HepG2 (cell line): Measurements from ENCODE around the gene CRIM1. TPM values are rescaled to one million over a fixed set of nuclear protein-coding genes. Genes with fewer than 3 reads are reported as not detected.

Source experiments
- ARHGAP35 ChIP-seq: sonication (generic); formaldehyde crosslinking; IDR thresholded peaks from 2 replicates; pipeline ENCODE4 v1.9.0; 2022; ENCODE audit warnings: mild to moderate bottlenecking, inconsistent platforms, moderate library complexity, missing genetic modification reagents, borderline replicate concordance
- FOSL2 ChIP-seq: sonication (generic); formaldehyde crosslinking; IDR thresholded peaks from 2 replicates; pipeline ENCODE4 v1.4.0; 2020; ENCODE audit warnings: missing genetic modification reagents
- NBN ChIP-seq: fragments of 450-650 bp; conservative IDR thresholded peaks from 2 replicates; pipeline ENCODE4 v1.6.1; 2017
- PRDM15 ChIP-seq: sonication (generic); formaldehyde crosslinking; IDR thresholded peaks from 2 replicates; pipeline ENCODE4 v1.4.0; 2020; ENCODE audit warnings: missing genetic modification reagents
- SKI ChIP-seq: fragments of 450-650 bp; IDR thresholded peaks from one replicate; pipeline ENCODE4 v1.6.1; 2018; ENCODE audit warnings: mild to moderate bottlenecking; ENCODE audit not compliant: partially characterized antibody
- SPEN ChIP-seq: sonication (generic); formaldehyde crosslinking; IDR thresholded peaks from 2 replicates; pipeline ENCODE4 v1.5.1; 2020; ENCODE audit warnings: low read depth, mild to moderate bottlenecking, missing genetic modification reagents
- SRF ChIP-seq: IDR thresholded peaks from 2 replicates; pipeline ENCODE4 v1.6.1; 2011; ENCODE audit warnings: mild to moderate bottlenecking, low read depth, low read length, moderate library complexity
- TIGD3 ChIP-seq: sonication (generic); formaldehyde crosslinking; IDR thresholded peaks from 2 replicates; pipeline ENCODE4 v1.5.1; 2020; ENCODE audit warnings: mild to moderate bottlenecking, missing genetic modification reagents, borderline replicate concordance
- ZBED4 ChIP-seq: sonication (generic); formaldehyde crosslinking; IDR thresholded peaks from 2 replicates; pipeline ENCODE4 v1.4.0; 2020; ENCODE audit warnings: missing genetic modification reagents, borderline replicate concordance
- ZBTB25 ChIP-seq: IDR thresholded peaks from 2 replicates; pipeline ENCODE4 v1.6.1; 2018; ENCODE audit warnings: missing genetic modification reagents
- ZFY ChIP-seq: sonication (generic); formaldehyde crosslinking; IDR thresholded peaks from 2 replicates; pipeline ENCODE4 v1.4.0; 2020; ENCODE audit warnings: missing genetic modification reagents
- ZFYVE20 ChIP-seq: sonication (generic); formaldehyde crosslinking; IDR thresholded peaks from 2 replicates; pipeline ENCODE4 v1.8.0; 2023; ENCODE audit warnings: low read depth, mild to moderate bottlenecking, moderate library complexity, missing genetic modification reagents, borderline replicate concordance
- ZNF10 ChIP-seq: sonication (generic); formaldehyde crosslinking; IDR thresholded peaks from 2 replicates; pipeline ENCODE4 v1.4.0; 2020; ENCODE audit warnings: mild to moderate bottlenecking, low read depth, missing genetic modification reagents, borderline replicate concordance
- ZNF33A ChIP-seq: sonication (generic); formaldehyde crosslinking; IDR thresholded peaks from 2 replicates; pipeline ENCODE4 v1.5.1; 2020; ENCODE audit warnings: missing genetic modification reagents, mild to moderate bottlenecking, moderate library complexity, borderline replicate concordance
- ZNF383 ChIP-seq: sonication (generic); formaldehyde crosslinking; IDR thresholded peaks from 2 replicates; pipeline ENCODE4 v1.4.0; 2020; ENCODE audit warnings: missing genetic modification reagents, mild to moderate bottlenecking, borderline replicate concordance
- ZNF546 ChIP-seq: sonication (generic); formaldehyde crosslinking; conservative IDR thresholded peaks from 2 replicates; pipeline ENCODE4 v1.8.1; 2023; ENCODE audit warnings: mild to moderate bottlenecking, missing genetic modification reagents
- ZNF720 ChIP-seq: sonication (generic); formaldehyde crosslinking; IDR thresholded peaks from 2 replicates; pipeline ENCODE4 v1.4.0; 2020; ENCODE audit warnings: missing genetic modification reagents
- ZNF761 ChIP-seq: sonication (generic); formaldehyde crosslinking; conservative IDR thresholded peaks from 2 replicates; pipeline ENCODE4 v1.4.0; 2020; ENCODE audit warnings: mild to moderate bottlenecking, missing genetic modification reagents
- ZNF879 ChIP-seq: sonication (generic); formaldehyde crosslinking; IDR thresholded peaks from 2 replicates; pipeline ENCODE4 v1.8.1; 2023; ENCODE audit warnings: missing genetic modification reagents
- polyA plus RNA-seq, 8 experiments: library from polyadenylated mRNA; depleted of rRNA in 3 of 8; stranded (reverse) in 7 of 8; unstranded in 1 of 8; fragments of >200 nt; fragmentation: Illumina TruSeq in 4 of 8; extraction: Trizol in 4 of 8; gene quantifications; 2 replicates each; pipeline versions ENCODE4 v1.2.1 to v1.2.3, GENCODE V29; 2011 to 2016; ENCODE audit warnings: low read depth in 4 of 8, missing spikeins in 1 of 8, mixed read lengths in 1 of 8; ENCODE audit not compliant: insufficient read depth in 1 of 8
- total RNA-seq, 5 experiments: library from RNA; depleted of rRNA; stranded (reverse); fragments of >200 nt; fragmentation: Illumina TruSeq; extraction: Trizol; gene quantifications; 2 replicates each; pipeline ENCODE4 v1.2.3, GENCODE V29; 2016; ENCODE audit warnings: low read depth in 1 of 5

CRIM1 gene
- total and polyA plus RNA-seq, 2 of the 13 experiments (the other 11 are each of a cell fraction or from before 2014, with no cell fraction given), result 39.1 to 69.9 TPM

- no peak for TF ChIP-seq PRDM15 (CRISPR knock-in tag)
- TF ChIP-seq ZNF383 (CRISPR knock-in tag), result no peak
- no peak for TF ChIP-seq NBN
- no peak for TF ChIP-seq SRF
- no peak; the same call in 1 of the 2 replicates for TF ChIP-seq ZBED4 (CRISPR knock-in tag)
- no peak for TF ChIP-seq ZNF10 (CRISPR knock-in tag)
- TF ChIP-seq ZFYVE20 (CRISPR knock-in tag), result no peak
- TF ChIP-seq ZNF879 (CRISPR knock-in tag), result 0 out of 2 replicates have a peak, but pooled peaks have one; percentile 3
- TF ChIP-seq ZBTB25, result no peak
- TF ChIP-seq ZFY (CRISPR knock-in tag), result peak; percentile 93
- TF ChIP-seq ZNF546 (CRISPR knock-in tag), result no peak
- peak; percentile 76; the same call in 1 of the 2 replicates for TF ChIP-seq ARHGAP35 (CRISPR knock-in tag)
- no peak for TF ChIP-seq SKI
- TF ChIP-seq ZNF33A (CRISPR knock-in tag), result no peak
- no peak for TF ChIP-seq ZNF720 (CRISPR knock-in tag)
- TF ChIP-seq FOSL2 (CRISPR knock-in tag), result peak; percentile 13; the same call in 1 of the 2 replicates
- TF ChIP-seq SPEN (CRISPR knock-in tag), result peak; percentile 70
- no peak for TF ChIP-seq TIGD3 (CRISPR knock-in tag)
- no peak for TF ChIP-seq ZNF761 (CRISPR knock-in tag)
These were observed 242.2 kb downstream of the CRIM1 start, which contains the start of gene FEZ2 (continued) for GRCh38 chr2:36597532-36598377.
